Measurements from ENCODE around the gene NALCN. TPM values are rescaled to one million over a fixed set of nuclear protein-coding genes. Genes with fewer than 3 reads are reported as not detected.

The NALCN gene
- total RNA-seq, 1 donor from 2014 or later: 18.5 TPM

DNA sequence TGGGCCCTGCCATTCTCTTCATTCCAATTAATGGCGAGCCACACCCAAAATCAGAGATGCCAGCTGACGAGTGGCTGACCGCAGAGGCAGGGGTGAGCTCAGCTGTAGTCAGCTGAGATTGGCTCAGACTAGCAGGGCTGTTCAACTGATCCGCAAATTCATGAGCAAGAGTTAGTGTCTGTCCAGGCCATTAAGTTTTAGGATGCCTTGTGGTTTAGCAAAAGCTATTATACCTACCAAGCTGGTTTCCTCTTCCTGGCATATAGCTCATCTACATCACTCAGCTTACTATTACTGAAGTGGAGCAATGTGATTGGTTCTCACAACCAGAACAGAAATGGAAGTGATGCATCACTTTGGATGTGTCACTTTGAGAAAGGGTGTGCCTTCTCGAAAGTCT lies 148.7 kb downstream of the NALCN start:
- Histone ChIP-seq H3K4me1 (no peaks in the 10 kb centered on the region), H3K4me3 (no peak overlapping the region), H3K36me3 (no peaks in the 10 kb centered on the region), H3K27ac (no peak overlapping the region), H3K27me3 (no peaks in the 10 kb centered on the region), H3K9me3 (no peaks in the 10 kb centered on the region)
- TF ChIP-seq, protein P1, sequence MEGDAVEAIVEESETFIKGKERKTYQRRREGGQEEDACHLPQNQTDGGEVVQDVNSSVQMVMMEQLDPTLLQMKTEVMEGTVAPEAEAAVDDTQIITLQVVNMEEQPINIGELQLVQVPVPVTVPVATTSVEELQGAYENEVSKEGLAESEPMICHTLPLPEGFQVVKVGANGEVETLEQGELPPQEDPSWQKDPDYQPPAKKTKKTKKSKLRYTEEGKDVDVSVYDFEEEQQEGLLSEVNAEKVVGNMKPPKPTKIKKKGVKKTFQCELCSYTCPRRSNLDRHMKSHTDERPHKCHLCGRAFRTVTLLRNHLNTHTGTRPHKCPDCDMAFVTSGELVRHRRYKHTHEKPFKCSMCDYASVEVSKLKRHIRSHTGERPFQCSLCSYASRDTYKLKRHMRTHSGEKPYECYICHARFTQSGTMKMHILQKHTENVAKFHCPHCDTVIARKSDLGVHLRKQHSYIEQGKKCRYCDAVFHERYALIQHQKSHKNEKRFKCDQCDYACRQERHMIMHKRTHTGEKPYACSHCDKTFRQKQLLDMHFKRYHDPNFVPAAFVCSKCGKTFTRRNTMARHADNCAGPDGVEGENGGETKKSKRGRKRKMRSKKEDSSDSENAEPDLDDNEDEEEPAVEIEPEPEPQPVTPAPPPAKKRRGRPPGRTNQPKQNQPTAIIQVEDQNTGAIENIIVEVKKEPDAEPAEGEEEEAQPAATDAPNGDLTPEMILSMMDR (IDR thresholded peaks at IDR 0.05): no peak
- DNase-seq (ENCODE audit: low spot score in 2 of 2): no peak
- intact Hi-C loops (cut with DNase I): no loop called here

DNA sequence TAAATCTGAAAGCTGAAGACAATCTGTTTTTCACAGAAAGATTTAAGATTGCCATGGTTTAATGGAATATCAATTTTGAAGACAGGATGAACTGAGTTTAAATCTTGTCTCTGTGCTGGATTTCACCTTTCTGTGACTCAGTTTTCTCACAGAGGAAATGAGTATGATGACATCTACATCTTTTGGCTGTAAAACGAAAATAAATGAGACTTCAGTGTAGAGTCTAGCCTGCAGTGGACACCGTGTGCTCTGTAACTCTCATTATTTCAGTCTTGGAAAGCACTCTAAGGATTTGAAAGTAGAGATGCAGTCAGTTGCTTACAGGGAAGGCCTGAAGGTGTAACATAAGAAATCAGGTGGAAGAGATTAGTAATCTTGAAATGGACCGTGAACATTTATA lies 150.4 kb downstream of the NALCN start:
- Histone ChIP-seq H3K4me1 (no peaks in the 10 kb centered on the region), H3K36me3 (no peaks in the 10 kb centered on the region), H3K4me3 (no peak overlapping the region), H3K9me3 (no peaks in the 10 kb centered on the region), H3K27me3 (no peaks in the 10 kb centered on the region), H3K27ac (no peak overlapping the region)
- intact Hi-C loops (cut with DNase I): no loop called here
- TF ChIP-seq, protein P1 (IDR thresholded peaks at IDR 0.05): no peak
- no peak for DNase-seq (ENCODE audit: low spot score in 2 of 2)

DNA sequence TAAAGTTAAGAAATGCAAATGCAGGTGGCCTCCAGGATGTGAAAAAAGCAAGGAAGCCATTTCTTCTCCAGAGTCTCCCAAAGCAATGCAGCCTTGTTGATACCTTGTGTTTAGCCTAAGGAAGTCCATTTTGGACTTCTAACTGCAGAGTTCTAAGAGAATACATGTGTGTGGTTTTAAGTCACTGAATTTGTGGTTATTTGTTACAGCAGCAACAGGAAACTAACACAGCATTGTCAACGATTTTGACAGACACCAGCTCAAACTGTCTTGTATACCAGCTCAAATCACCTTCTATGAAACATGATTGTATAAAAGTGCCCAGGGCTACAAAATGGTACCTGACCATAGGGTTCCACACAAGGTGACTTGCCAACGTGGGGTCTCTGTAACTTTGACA lies 151.4 kb downstream of the NALCN start:
- no peaks in the 10 kb centered on the region for H3K9me3 ChIP-seq
- no peaks in the 10 kb centered on the region for H3K4me1 ChIP-seq
- H3K27ac ChIP-seq: no peak overlapping the region
- H3K27me3 ChIP-seq: no peaks in the 10 kb centered on the region
- no peaks in the 10 kb centered on the region for H3K36me3 ChIP-seq
- TF ChIP-seq, protein P1 (IDR thresholded peaks at IDR 0.05): no peak
- intact Hi-C loops (cut with DNase I): no loop called here
- no peak overlapping the region for H3K4me3 ChIP-seq
- DNase-seq (ENCODE audit: low spot score in 2 of 2): no peak

DNA sequence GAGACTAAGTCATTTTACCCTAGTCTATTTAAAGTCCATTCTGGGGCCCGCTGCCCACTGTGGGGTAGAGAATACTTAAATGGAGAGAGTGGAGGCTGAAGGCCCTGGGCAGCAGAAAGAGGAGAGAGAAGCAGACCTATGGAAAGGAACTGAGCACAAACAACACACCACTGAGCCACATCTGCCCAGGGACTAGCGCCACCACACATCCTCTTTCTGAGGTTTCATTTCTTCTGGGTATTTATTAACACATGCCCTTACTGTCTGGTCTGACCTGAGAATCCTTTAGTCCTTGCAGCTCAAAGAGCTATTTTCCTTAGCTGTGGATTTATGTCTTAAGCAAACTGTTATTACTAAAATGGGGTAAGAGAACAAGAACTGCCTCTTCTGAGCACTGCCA lies 154.0 kb downstream of the NALCN start:
- no peaks in the 10 kb centered on the region for H3K4me1 ChIP-seq
- H3K27me3 ChIP-seq: no peaks in the 10 kb centered on the region
- no peak for DNase-seq (ENCODE audit: low spot score in 2 of 2)
- H3K27ac ChIP-seq: no peak overlapping the region
- intact Hi-C loops (cut with DNase I): no loop called here
- TF ChIP-seq, protein P1 (IDR thresholded peaks at IDR 0.05): no peak
- H3K9me3 ChIP-seq: no peaks in the 10 kb centered on the region
- H3K36me3 ChIP-seq: peaks cover 0 to 5% of the 10 kb centered on the region in 2 donors
- H3K4me3 ChIP-seq: no peak overlapping the region

DNA sequence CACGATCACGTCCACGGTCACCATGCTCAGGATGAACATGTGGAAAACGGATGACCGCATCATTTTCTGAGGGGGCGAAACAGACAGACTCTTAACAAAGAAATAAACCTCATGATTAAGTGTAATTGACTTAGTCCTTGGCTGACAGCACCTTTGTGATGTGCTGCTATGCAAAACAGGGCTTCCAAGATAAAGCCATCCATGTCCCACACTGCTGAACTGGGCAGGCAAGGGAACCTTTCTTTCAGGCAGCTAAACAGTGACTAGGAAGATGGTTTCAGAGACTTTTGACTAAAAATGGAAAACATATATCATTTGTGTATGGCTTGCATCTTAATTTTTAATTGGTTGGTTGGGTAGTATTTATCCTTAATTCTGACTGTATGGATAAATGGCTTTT lies 157.8 kb downstream of the NALCN start:
- H3K27me3 ChIP-seq: no peaks in the 10 kb centered on the region
- intact Hi-C loops (cut with DNase I): no loop called here
- H3K4me3 ChIP-seq: no peak overlapping the region
- H3K36me3 ChIP-seq: peaks cover 0 to 9% of the 10 kb centered on the region in 2 donors
- DNase-seq (ENCODE audit: low spot score in 2 of 2): no peak
- H3K9me3 ChIP-seq: no peaks in the 10 kb centered on the region
- no peaks in the 10 kb centered on the region for H3K4me1 ChIP-seq
- no peak overlapping the region for H3K27ac ChIP-seq
- TF ChIP-seq, protein P1 (IDR thresholded peaks at IDR 0.05): no peak

DNA sequence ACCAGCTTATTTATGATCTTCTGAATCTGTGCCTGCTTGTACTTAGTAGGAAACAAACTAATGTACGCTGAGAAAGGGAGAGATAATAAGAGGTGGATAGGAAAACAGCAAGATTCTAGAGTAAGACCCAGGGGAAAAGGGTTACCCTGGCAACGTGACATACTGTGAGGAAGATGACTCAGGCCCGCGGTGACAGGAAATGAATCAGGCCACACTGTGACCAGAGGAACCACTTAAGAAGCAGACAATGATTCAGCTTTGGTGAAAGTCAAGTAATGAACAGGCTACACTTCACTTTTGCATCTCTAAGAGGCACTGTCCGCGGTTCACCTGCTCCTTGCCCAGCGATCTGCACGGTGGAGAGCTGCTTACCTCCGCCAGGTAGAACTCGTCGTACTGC lies 158.2 kb downstream of the NALCN start:
- Histone ChIP-seq H3K4me3 (no peak overlapping the region), H3K36me3 (peaks cover 0 to 9% of the 10 kb centered on the region in 2 donors), H3K9me3 (no peaks in the 10 kb centered on the region), H3K4me1 (no peaks in the 10 kb centered on the region), H3K27me3 (no peaks in the 10 kb centered on the region), H3K27ac (no peak overlapping the region)
- intact Hi-C loops (cut with DNase I): no loop called here
- DNase-seq (ENCODE audit: low spot score in 2 of 2): no peak
- TF ChIP-seq, protein P1 (IDR thresholded peaks at IDR 0.05): no peak
